Measurements from ENCODE around the gene SPTLC3.

Gene SPTLC3

DNA sequence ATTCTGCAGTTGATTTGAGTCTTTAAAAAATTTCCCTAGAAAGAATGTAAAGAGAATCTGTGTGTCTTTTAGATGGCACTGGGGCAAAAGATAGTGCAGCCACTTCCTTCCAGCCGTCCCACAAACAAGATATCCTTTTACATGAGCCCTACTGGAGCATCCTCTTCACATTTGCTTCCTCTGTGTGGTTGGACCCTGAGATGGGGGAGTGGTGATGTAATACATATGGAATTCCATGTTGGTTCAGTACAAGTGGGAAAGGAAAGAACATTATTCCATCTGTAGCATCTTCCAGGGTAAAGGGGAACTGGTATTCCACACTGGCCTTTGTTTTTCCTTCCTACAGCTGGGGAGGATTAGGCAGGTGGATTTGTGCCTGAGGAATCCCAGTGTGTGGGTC, 133.4 kb downstream of the SPTLC3 start:
- DNase-seq, result peak; percentile 5

DNA sequence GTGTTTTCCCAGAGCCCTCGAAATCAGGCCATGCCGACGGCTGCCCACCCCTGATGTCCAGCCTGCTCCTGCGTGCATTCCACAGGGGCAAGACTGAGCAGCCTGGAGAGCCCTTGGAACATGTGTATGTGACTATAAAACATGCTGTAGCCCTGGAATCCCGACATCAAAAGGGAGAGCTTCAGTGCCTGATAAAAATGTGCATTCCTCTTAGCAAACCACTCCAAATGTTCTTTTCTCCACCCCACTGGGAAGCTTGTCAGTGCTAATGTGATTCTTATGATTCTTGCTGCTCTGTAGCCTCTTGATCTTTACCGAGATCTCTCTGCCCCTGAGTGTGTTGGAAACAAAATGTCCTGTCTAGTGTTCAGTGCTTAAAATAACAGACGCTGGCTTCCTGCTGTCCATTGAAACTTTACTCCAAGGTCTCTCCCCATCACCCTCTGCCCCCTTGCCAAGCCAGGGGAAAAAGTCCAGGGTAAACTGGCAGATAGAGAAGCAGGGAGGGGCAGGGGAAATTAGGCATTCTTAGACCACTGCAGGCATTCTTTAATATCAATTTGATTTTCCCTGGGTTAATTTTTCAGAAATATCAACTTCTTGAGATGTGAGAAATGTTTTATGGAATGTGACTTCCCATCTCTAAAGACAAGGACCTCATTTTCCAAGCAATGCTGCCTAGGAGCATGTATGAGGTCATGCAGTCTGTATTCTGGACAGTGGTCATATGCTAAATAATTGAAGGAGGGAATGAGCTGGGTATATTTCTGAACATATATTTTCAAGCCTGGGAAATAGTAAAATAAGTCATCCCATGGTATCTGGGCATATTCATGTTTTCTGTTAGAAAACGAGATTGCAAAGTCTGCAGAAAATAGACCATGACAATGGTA, 138.5 kb downstream of the SPTLC3 start:
- DNase-seq, result no peak

DNA sequence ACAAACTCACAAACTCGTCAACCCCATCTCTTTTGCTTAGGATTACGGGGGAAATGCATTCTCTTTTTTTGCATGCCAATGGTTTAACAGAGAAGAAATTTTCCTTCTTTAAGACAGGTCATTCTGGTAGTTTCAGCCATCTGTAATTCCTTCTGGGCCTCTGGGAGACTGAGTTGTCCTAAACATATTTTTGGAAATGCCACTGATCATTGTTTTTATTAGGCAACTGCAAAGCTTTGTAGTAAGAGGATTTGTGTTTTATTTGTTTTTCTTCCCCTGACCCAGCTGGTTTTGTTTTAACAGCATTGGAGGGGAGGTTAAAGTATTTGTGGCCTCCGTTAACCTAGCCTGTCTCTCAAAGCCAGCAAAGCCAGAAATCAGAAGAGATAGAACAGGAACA, 139.2 kb downstream of the SPTLC3 start:
- DNase-seq, result no peak

DNA sequence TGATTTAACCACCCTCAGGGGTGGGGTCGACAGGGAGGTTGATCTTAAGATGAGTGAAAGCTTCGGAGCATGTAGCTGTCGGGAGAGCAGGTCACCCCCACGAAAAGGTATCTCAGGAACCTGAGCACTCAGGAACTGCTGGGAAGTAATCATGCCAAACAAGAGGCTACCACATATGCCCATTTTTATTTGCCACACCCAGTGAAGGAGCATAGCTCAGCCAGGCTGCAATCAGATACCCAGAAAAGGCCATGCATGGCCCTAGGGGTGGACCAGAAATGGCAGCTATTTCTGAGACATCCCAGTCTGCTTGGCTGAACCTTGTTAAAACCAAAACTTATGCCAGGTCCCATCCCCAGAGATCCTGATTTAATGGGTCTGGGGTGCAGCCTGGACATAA, 139.6 kb downstream of the SPTLC3 start:
- no peak for DNase-seq

DNA sequence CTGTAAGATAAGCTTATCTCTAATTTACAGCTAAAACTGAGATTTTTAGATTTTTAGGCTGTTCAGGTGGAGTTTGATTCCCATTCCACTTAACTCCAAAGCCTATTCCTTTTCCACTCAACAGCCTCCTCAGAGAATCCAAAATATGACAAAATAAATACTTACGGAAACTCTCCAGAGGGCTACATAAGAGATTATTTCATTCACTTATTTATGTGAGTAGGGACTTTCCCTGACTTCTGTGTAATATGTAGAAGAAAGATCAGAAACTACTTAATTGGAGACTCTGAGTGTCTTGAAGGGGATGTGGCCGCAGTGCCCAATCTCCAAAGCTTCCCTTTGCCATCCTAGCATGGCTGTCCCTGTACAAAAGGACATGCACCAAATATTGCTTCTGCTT, 140.2 kb downstream of the SPTLC3 start:
- no peak for DNase-seq

DNA sequence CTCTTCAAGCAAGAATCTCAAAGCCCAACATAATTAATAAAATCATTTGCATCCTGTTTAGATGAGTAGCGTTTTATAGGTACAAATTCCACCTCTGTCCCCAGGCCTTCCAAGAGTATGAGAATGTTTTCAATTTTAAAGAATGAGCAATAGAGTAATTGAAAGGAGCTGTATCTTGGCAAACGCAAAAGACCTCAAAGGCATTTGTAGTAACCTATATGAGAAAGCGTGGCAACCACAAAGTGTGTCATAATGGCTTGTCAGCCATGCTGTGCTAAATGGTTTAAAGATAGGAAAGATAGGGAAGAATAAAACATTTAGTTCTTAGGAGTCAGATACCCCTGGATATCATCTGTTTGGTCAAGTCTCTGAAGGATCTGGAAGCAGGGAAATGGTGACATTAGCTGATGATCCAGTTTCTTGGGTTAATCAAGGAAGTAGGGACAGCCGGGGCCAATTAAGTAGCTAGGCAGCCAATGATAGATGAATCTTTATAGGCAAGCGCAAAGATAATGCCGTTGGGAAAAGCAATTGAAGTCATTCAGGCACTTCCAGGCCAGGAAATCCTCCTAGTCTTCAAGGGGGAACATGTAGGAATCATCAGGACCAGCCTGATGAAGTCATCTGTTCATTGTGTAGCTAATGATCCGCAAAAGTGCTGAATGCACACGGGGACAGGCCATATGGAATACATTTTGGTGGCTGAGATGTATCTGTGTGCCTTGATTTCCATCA, 140.8 kb downstream of the SPTLC3 start:
- DNase-seq, result no peak

DNA sequence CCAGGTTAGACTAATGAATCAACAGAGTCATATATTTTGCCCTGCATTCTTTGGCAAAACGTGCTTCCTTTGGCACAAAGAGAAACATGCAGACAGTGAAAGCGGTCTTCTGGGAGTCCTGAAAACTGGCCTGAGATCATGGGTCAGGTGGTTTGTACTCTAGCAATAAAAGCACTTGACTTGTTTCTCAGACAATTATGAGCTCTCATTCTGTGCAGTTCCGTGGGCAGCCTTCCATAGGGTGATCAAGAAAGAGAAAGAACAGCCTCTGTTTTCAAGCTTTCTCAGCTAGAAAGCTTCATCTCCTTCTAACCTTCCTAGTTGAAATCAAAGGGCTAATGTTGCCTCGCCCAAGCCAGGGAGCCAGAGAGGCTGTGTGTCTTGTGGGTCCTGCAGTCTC, 149.6 kb downstream of the SPTLC3 start:
- no peak for DNase-seq

DNA sequence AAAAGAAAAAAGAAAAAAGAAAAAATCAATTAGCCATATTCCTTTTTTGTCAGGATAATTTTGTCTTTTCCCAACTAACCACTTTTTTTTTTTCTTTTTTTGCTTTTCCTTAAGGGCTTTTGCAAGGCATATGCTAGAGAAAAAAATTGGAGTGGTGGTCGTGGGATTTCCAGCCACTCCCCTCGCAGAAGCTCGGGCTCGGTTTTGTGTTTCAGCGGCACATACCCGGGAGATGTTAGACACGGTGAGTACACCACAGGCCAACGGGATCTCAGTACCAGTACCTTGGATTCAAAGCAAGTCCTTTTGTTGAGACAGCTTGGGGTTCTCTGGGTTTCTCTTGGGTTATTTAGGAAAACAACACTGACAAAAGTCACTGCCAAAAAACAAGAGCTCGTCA, 151.1 kb downstream of the SPTLC3 start:
- no peak for DNase-seq

DNA sequence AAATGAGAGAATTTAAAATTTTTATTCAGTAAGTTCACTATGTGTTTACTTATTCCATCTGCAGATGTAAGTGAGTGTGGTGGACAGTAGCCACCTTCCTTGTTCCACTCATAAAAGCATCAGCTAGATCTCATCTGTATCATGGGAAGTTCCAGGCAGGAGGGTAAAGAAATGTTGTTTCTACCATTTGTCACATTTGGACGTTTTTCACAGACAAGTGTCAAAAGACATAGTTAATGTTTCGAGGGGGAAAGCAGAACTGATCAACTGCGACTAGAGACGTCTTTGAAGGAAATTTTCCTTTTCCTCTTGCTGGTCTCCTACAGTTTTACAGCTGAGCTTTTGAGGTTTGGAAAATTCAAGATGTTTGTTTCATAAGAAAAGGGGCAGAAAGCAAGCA, 156.4 kb downstream of the SPTLC3 start:
- no peak for DNase-seq

DNA sequence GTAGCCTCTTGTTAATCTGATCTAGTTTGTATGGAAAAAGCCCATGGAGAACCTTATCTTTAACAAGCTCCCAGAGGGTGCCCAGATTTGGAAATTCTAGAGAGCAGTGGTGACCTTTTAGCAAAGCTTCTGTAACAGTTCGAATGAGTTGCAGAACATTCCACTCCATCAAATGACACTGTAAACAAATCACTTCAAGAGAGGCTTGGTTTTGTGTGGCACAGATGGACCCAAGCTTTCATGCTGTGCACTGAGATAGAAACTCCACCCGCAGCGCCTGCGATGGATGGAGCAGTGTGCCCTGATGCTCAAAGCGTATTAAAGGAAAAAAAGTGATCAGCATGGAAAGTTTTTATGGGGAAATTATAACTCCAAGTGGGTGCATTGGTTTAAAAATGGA, 157.2 kb downstream of the SPTLC3 start:
- DNase-seq, result peak; percentile 9

DNA sequence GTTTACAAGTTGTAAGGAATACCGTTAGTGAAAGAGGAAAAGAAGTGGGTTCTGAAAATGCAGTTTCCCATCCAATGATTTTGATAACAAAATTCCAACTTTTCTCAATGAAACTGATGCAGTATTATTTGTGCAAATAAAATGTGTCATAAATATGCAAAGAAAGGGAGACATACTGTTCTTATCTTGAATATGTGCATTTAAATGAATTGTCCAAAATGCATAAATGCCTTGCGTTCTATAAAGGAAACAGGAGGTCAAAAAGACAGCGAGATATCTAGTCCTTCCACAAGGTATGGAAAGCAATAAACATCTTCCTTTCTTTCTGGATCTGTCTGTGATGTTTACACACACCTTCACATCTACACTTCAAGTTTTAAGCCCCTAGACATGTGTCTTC, 157.7 kb downstream of the SPTLC3 start:
- no peak for DNase-seq

DNA sequence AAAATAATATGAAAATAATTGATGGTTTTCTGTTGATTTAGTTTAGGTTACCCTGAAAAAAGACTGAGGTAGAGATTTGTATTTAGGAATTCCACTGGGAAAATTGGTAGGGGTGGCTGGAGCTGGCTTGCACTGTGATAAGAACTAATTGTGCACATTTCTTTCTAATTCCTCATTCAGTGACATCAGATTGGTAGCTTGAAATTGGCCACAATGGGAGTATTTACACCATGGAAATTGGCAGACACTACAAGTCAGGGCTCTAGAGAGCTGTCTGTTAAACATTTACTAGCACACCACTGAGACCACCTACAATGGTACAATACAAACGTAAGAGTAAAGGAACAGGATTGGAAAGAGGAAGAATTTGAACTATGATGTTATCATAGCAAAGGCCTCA, 160.3 kb downstream of the SPTLC3 start:
- no peak for DNase-seq

DNA sequence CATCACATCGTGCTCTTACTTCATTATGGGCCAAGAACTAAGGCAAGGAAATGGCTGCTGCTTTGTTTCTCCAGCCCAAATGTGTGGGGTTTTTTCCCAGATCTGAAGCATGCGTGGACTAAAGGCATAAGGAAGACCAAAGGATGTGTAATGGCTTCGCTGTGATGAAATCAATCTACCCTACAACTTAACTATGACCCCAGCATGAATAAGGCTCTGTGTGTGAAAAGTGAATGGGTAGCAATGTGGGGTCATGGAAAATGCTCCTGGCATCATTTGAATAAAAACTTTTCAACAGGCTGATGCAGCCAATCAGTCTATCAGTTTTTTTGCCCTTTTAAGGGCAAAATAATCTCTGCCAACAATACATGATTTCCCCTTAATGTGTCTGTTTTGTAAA, 162.0 kb downstream of the SPTLC3 start:
- DNase-seq, result no peak

DNA sequence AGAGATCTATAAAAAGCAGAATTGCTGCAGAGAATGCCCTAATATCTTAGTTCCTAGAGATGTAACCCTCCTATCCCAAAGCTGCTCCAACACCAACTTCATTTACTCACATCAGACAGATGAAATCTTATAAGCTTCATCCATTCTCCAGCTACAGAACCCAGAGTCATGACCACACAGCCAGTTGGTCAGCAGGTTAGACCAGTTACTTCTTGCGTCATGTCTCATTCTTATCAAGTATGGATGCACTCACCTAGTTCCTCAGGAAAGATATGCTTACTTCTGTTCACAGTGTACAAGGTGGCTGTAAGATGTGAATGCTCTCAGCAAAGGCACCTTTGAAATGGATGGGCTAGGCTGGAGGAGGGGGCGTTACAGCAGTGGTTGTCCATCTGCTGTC, 164.4 kb downstream of the SPTLC3 start:
- no peak for DNase-seq

DNA sequence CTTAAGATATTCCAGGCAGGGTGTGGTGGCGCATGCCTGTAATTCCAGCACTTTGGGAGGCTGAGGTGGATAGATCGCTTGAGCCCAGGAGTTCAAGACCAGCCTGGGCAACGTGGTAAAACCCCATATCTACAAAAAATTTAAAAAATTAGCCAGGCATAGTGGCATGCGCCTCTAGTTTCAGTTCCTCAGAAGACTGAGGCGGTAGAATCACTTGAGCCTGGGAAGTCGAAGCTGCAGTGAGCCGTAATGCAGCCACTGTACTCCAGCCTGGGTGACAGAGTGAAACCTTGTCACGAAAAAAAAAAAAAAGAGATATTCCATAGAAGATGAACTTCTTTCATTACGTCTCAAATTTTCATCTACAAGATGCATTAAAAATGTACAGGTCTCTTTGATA, 165.6 kb downstream of the SPTLC3 start:
- no peak for DNase-seq

DNA sequence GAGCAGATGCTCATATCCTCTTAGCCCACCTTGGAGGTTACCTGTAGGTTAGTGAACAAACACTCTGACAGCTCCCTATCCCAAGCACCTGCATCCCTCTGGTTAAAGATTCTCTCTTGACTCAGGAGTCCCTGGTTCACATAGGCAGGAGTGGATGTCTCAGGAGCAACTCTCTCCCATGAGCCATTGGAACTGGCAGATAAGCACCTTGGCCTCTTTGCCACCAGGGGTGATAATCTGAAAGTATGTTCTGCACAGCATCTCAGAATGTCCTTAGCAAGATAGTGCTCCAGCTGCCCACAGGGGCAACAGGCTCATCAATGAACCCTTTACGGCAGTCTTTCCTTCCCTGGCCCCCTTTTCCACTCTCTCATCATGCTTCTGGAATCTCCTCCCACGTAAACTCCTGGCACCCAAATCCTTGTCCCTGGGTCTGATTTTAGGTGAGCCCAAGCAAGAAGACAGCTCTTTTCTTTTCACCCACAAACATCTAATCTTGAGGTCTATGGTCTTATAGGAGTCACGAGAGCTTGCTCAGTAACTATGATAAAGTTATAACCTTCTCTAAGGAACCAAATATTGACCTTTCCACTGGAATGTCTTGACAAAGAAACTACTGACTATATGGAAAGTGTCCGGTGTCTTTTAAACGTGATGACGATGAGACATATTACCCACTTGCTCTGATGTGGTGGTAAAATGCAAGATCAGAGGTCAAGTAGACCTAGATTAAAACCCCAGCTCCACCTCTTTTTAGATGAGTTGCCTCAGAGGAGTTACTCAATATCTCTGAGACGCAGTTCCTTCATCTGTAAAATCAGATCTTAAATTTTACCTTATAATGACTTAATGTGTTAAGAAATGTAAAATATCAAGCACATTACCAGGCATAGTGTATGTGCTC, 172.5 kb downstream of the SPTLC3 start:
- DNase-seq, result no peak

DNA sequence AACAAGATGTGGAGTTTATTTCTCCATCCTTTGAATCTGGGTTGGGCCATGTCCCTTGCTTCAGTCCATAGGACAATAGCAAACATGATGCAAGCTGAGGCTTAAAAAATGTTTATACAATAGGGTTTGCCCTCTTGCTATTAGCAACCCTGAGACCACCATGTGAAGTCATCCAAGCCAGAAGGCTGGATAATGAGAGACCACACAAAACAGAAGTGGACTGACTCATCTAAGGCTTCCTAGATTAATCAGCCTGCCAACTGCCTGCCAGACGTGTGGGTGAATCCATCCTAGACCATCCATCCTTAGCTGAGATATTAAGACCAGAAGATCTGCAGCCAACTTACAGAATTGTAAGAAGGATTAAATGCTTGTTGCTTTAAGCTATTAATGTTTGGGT, 174.2 kb downstream of the SPTLC3 start:
- DNase-seq, result no peak

DNA sequence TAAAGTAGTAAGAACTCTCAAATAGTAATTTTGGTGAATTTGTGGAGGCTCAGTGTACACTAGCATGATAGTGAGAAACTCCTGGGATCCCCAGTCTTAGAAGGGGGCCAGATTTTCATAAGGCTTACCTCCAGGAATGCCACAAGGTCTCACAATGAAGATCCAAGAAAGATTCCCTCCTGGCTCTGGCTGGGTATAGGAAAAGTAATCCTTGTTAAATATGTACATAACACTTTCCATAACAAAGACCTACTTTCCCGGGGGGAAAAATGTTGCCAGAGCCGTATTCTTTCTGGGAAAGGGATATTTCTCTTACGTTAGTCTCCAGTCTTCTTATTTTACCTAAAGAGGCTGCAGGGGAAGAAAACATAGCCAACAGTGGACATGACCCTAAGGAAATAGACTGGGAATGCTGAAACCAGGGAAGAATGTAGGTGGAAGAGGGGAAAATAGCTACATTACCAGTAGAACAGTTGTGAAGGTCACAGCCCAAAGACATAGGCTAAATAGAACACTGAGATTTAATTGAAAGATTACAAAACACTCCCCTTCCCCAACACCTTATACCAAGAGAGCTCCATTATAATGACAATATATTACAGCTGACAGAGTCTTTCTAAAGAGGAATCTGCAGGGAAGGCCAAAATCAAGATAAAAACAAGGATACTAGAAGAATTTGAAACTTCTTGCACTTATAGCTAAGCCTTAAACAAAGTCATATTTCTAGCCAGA, 177.4 kb downstream of the SPTLC3 start:
- no peak for DNase-seq

DNA sequence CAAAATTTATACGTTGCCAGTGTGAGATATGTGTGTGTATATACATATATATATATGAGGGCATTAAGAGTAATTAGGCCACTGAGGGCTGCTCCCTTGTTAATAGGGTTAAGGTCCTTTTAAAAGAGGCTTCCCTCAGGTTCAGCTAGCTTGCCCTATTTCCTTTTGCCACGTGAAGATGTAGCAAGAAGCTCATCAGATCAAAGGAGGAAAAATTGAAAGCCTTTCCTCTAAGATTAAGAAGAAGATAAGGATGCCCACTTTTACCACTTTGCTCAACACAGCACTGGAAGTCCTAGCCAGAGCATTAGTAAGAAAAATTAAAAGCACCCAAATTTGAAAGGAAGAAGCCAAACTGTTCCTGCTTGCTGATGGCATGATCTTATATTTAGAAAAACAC, 179.1 kb downstream of the SPTLC3 start:
- DNase-seq, result no peak

DNA sequence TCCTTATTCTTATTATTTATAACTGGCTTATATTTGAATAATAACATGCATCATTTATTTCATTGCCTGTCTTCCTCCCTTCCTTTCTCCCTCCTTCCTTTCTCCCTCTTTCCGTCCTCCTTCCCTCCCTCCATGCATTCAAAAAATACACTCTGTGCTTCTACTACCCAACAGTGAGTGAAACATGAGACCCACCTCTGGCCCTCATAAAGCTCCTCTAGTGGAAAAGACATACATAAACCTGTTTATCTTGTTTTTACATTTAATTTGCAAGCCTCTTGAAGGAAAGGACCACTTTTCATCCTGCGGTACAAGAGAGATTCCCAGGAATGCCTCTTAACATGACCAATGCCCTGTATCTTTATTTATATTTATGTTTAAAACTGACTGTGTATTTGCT, 190.5 kb downstream of the SPTLC3 start:
- no peak for DNase-seq

DNA sequence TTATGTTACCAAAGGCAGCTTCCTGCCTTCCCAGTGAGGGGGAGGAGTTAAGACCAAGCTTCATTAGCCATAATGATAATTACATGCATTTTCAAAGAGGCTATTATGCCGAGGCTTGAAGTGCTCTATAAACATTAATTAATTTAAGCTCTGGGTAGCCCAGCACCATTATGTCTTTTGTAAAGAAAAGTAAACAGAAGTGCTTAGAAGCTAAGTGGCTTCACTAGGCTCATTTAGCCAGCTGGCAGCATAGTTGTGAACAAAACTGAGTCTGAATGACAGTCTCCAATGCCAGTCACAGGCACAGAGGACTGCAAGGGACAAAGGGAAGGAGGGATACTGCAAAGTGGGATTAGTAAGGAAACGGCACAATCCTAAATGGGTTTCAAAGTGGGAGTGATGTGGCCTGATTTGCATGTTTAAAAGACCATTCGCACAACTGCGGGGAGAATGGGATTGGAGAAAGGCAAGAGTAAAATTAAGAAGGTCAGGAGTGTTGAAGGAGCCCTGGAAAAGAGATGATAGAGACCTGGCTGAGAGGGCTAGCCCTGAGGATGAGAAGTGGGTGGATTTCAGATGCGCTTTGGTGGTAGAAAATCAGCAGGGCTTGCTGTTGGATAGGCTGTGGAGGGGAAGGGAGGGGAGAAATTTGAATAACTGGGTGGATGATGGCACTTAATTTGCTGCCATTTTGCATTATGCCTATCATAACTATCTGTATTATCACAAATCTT, 192.2 kb downstream of the SPTLC3 start:
- no peak for DNase-seq

DNA sequence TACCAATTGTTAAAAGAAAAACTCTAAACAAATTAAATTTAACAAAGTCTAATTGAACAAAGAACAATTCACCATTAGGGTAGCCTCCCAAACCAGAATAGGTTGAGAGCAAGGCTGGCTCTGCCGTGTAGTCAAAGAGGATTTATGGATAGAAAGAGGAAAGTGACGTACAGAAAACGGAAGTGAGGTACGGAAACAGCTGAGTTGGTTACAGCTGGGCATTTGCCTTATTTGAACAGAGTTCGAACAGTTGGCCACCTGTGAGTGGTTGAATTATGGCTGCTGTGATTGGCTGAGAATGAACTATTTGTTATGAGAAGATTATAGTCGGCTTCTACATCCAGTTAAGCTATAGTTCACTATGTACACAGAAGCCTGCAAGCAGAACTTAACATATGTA, 193.8 kb downstream of the SPTLC3 start:
- no peak for DNase-seq
